Lower lobe of right lung (tissue), 2 donors: Measurements from ENCODE around the gene ENOSF1. TPM values are rescaled to one million over a fixed set of nuclear protein-coding genes. Genes with fewer than 3 reads are reported as not detected.

Experiments
- ATAC-seq, 2 donors: fragments of 200-7000 bp; cut with Tn5 transposase; one replicate each; pipeline ENCODE4 v1.9.1; 2020 to 2022; ENCODE audit warnings: mild to moderate bottlenecking in 2 of 2, moderate library complexity in 2 of 2
- DNase-seq: peaks from one replicate; pipeline ENCODE4 v3.0.0-alpha.2; 2020
- H3K27ac ChIP-seq: fragments of 200-600 bp; one replicate; pipeline ENCODE4 v1.8.0; 2022
- H3K27me3 ChIP-seq: fragments of 200-600 bp; one replicate; pipeline ENCODE4 v1.8.0; 2022; ENCODE audit warnings: low read depth
- H3K36me3 ChIP-seq: fragments of 200-600 bp; one replicate; pipeline ENCODE4 v1.8.0; 2022; ENCODE audit warnings: mild to moderate bottlenecking
- H3K4me1 ChIP-seq: fragments of 200-600 bp; one replicate; pipeline ENCODE4 v1.8.0; 2022
- H3K4me3 ChIP-seq: fragments of 200-600 bp; one replicate; pipeline ENCODE4 v1.8.0; 2022; ENCODE audit warnings: mild to moderate bottlenecking
- H3K9me3 ChIP-seq: fragments of 200-600 bp; one replicate; pipeline ENCODE4 v1.8.0; 2022
- CTCF ChIP-seq: fragments of 200-600 bp; IDR thresholded peaks from one replicate; pipeline ENCODE4 v1.8.0; 2022; ENCODE audit warnings: antibody characterized with exemption, mild to moderate bottlenecking
- intact Hi-C: fragments of 100-400 bp; cut with DNase I; formaldehyde crosslinking; loops from one replicate; pipeline ENCODE4 v1.11.0; 2022
- total RNA-seq: library from RNA; stranded (reverse); fragmentation: NEBNext Ultra II Directional; extraction: Animal tissue kit (Norgen Biotek cat#: 25700); gene quantifications from one replicate; pipeline ENCODE4 v1.2.1, GENCODE V29; 2021
- donor health status: DM: no; HTN: yes; CAD: no; lungs with severe emphysema.

Gene ENOSF1
- total RNA-seq, 1 donor from 2014 or later: 82.2 TPM

- Histone ChIP-seq H3K36me3 (peaks cover 16% of the 10 kb centered on the region), H3K4me1 (no peaks in the 10 kb centered on the region), H3K4me3 (no peak overlapping the region), H3K27me3 (no peaks in the 10 kb centered on the region), H3K27ac (no peak overlapping the region), H3K9me3 (no peaks in the 10 kb centered on the region)
- ATAC-seq: no peak
- TF ChIP-seq CTCF: no peak
- DNase-seq: no peak
- intact Hi-C loops: no loop called here
These were observed 45.8 kb downstream of the ENOSF1 start for GRCh38 chr18:666628-667027.

- Histone ChIP-seq H3K4me1 (no peaks in the 10 kb centered on the region), H3K27ac (no peak overlapping the region), H3K4me3 (no peak overlapping the region), H3K36me3 (peaks cover 12% of the 10 kb centered on the region), H3K27me3 (no peaks in the 10 kb centered on the region), H3K9me3 (no peaks in the 10 kb centered on the region)
- TF ChIP-seq CTCF: peak; percentile 13
- intact Hi-C loops: no loop called here
- ATAC-seq (no peak), DNase-seq (no peak)
These were observed 46.3 kb downstream of the ENOSF1 start for GRCh38 chr18:666177-666576.

DNA sequence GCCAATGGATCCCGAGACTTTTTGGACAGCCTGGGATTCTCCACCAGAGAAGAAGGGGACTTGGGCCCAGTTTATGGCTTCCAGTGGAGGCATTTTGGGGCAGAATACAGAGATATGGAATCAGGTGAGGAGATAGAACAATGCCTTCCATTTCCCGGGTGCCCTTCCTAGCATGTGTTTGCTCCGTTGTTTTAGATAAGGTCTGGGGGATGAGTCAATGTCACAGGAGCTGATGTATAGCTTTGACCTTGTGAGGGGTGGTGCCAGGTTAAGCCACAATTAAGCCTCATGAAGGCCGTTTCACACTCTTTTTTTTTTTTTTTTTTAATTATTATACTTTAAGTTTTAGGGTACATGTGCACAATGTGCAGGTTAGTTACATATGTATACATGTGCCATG is 50.2 kb downstream of the ENOSF1 start:
- no peaks in the 10 kb centered on the region for H3K9me3 ChIP-seq

GRCh38 chr18:659597-659996 is 52.8 kb downstream of the ENOSF1 start:
- no peak for TF ChIP-seq CTCF
- intact Hi-C loops: no loop called here
- Histone ChIP-seq H3K4me3 (no peak overlapping the region), H3K4me1 (peaks cover 6% of the 10 kb centered on the region), H3K36me3 (no peaks in the 10 kb centered on the region), H3K9me3 (no peaks in the 10 kb centered on the region), H3K27me3 (peaks cover 1% of the 10 kb centered on the region), H3K27ac (no peak overlapping the region)
- DNase-seq: no peak
- ATAC-seq: no peak

More for the DNA sequence above, 50.2 kb downstream of the ENOSF1 start:
- no peak overlapping the region for H3K27ac ChIP-seq
- TF ChIP-seq CTCF: no peak
- no peak for ATAC-seq
- no peaks in the 10 kb centered on the region for H3K27me3 ChIP-seq
- no peak for DNase-seq
- no peaks in the 10 kb centered on the region for H3K36me3 ChIP-seq
- H3K4me1 ChIP-seq: peaks cover 6% of the 10 kb centered on the region
- H3K4me3 ChIP-seq: no peak overlapping the region
- intact Hi-C loops: no loop called here

DNA sequence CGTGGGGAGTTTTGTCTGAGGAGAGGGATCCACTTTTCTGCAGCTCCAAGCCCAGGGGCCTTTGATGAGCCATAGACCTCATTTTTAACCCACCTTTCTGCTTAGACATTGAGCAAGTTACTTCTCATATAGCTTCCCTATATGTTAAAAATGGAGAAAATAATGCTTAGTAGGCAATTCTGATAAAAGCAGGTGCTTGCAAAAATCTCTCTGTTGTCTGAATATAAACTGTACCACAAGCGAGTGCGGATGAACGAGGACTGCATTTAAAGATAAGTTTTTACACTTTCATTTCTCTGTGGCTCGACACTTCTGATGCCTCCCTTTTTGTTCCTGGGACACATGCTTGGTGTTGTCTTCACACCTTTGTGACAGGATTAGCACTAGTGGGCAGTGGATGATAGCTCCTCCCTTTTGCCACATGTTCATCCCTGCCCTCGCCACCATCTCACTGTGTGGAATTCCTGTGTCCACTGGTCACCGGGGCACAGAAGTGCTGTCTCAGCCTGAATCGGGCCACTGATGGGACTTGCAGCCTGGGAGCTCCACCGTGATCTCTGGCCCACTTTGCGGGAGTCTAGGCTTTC is 53.4 kb downstream of the ENOSF1 start:
- H3K4me1 ChIP-seq: peaks cover 6% of the 10 kb centered on the region
- H3K27ac ChIP-seq: no peak overlapping the region
- TF ChIP-seq CTCF: no peak
- intact Hi-C loops: no loop called here
- H3K27me3 ChIP-seq: peaks cover 7% of the 10 kb centered on the region
- ATAC-seq (no peak), DNase-seq (no peak)
- peak overlapping the region; percentile 89 for H3K4me3 ChIP-seq
- H3K9me3 ChIP-seq: no peaks in the 10 kb centered on the region
- no peaks in the 10 kb centered on the region for H3K36me3 ChIP-seq
